Measurements from ENCODE around the gene ESX1.
"Not testable (repeated sequence)": the region's sequence is repeated elsewhere in the genome, so short reads cannot be mapped to it uniquely, and the experiment has no call there.

ESX1 gene

GRCh38 chrX:104254442-104255115, at the start of gene ESX1:
Gene ESX1, minus strand, starts transcription at chrX:104254933. Its CDS starts 84 bp downstream, at chrX:104254849.
- no peak for DNase-seq (ENCODE audit: low read depth)

DNA sequence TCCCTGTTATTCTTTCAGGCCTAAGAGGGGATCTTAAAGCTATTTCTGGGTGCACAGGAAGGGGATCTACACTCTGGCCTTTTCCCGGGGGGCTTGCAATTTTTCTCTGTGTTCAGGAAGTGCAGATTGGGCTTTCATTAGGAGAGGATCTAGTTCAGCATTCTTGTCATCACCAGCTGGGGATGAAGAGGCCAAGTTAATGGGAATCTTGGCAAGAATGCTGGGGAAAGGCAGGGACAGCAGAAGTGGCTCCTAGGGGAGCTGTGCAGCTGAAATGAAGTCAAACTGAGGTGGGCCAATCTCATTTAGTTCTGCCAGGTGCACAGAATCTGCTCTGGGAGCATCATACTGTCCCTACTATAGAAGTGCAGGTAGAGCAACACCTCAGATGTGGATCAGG, 40.9 kb upstream of the ESX1 start:
- no peak for DNase-seq (ENCODE audit: low read depth)

- no peak for DNase-seq (ENCODE audit: low read depth)
Observed at GRCh38 chrX:104288961-104289360, 34.2 kb upstream of the ESX1 start.

DNA sequence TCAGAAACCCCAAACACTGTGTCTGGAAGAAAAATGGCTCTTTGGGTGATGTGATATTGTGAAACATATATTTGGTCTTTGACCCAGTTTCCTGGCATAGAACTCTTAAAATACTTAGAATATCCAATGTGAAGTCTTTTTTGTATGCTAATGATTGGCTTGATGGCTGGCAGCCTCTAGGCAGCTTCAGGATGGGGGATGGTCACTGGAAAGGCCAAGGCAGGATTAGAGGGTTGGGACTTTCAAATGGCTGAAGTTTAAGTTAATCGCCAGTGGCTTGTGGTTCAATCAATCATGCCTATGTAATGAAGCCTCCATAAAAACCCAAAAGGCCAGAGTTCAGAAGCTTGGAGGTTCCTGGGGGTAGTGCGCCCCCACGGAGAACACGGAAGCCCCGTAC, 33.5 kb upstream of the ESX1 start:
- DNase-seq (ENCODE audit: low read depth): no peak

DNA sequence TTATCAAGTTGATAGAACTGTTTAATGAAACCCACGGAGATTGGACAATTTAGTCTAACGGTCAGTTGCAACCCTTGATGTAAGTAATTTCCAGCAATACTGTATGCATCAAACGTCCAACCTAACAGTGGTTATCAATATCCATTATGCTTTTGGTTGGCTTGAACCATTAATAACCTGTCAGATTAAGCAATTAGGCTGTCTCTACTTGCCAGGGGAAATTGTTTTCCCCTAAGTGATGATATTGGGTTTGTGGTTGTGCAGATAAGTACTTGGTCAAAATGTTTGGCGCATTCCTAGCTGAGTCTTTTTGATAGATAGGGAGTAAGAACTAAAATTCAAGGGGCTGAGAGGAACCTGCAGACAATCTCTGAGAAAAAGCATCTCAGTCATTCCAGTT, 30.5 kb upstream of the ESX1 start:
- DNase-seq (ENCODE audit: low read depth): no peak

DNA sequence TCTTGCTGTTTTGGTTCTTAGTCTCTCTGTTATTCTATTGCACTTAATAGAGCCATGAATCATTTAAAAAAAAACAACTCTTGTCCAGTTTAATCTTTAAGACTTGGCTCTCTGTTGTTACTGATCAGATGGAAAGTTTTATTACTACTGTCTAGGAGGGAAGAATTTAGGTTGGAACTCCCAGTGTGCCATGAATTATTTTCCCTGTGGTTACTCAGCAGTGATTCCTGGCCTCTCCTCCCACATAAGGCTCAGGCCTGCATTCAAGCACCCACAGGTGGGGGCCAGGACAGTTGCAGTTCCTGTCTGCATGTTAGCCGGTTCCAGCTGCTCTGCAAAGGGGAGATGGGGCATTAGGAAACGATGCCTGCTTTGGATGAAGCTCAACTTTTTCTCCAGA, 29.8 kb upstream of the ESX1 start:
- DNase-seq (ENCODE audit: low read depth): no peak

GRCh38 chrX:104282166-104282725, 27.5 kb upstream of the ESX1 start:
- no peak for DNase-seq (ENCODE audit: low read depth)

DNA sequence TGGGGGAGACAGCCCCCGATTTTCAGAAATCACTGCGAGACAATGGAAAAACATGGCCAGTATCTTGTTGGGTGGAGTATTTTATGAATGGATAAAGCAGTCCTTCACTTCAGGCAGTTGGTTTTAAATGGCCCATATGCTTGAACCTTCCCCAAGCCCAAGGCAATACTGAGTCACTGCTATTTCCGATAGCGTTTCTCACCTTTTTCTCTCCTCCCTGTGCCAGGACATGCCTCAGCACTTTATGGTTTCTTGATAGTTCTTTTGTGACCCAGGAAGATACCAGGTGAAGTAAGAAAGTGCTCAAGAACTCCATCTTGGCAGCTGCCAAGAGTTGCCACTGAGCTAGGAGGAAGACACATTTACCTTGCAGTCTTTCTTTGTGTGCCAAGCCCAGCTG, 26.8 kb upstream of the ESX1 start:
- no peak for DNase-seq (ENCODE audit: low read depth)

GRCh38 chrX:104280609-104281008, 25.9 kb upstream of the ESX1 start:
- no peak for DNase-seq (ENCODE audit: low read depth)

- DNase-seq (ENCODE audit: low read depth): peak; percentile 1
Observed at GRCh38 chrX:104270916-104271512, 16.3 kb upstream of the ESX1 start.

GRCh38 chrX:104270212-104270611, 15.5 kb upstream of the ESX1 start:
- DNase-seq (ENCODE audit: low read depth): no peak

DNA sequence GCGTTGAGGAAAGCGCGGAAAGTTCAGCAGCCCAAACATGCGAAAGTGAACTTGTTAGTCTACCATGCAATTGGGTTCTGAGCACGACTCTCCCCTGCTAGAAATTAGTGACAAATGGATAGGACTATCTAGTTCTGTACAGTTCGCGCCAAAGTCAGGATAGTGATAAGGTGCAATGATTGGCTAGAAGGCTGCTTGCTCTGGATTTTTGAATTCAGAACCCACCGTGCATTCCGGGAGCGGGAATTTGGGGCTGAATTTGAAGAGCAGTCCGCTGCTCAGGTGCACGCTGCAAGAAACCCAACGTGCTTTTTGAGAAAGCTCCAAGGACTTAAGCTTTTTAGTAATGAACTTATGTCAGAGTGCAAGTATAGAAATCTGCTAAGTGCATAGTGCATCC, 732 bp upstream of the ESX1 start:
- DNase-seq (ENCODE audit: low read depth): no peak

- DNase-seq (ENCODE audit: low read depth): no peak
Observed at GRCh38 chrX:104253567-104254441, 929 bp downstream of the ESX1 start.

GRCh38 chrX:104250470-104250869, 4.3 kb downstream of the ESX1 start:
- no peak for DNase-seq (ENCODE audit: low read depth)

DNA sequence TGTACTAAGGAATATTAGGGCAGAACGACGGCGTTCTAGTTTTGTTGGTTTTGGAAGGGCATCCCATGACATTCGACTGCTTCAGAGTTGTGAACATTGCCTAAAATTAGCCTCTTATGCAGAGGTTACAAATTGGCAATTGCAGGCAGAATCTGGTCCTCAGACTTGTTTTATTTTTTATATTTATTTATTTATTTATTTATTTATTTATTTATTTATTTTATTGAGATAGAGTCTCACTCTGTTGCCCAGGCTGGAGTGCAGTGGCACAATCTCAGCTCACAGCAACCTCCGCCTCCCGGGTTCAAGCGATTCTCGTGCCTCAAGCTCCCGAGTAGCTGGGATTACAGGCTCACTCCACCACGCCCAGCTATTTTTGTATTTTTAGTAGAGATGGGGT, 24.7 kb downstream of the ESX1 start:
- not testable (repeated sequence) for DNase-seq (ENCODE audit: low read depth)

DNA sequence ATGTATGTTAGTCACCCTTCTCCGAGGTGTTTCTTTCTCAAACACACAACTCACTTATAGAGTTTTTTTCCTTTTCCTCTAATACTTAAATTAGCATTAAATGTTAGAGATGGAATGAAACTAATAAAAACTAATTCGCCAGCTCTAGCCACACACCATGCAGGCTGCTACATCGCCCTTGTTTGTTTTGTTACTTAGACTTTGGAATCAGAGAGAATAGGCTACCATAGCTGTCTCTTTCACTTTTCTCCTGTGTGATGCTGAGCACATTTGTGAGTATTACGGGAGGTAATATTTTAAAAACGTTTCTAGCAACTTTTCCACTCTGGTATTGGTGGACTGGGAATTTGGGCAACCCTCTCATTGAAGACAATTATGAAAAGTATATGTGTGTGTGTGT, 43.5 kb downstream of the ESX1 start:
- no peak for DNase-seq (ENCODE audit: low read depth)

DNA sequence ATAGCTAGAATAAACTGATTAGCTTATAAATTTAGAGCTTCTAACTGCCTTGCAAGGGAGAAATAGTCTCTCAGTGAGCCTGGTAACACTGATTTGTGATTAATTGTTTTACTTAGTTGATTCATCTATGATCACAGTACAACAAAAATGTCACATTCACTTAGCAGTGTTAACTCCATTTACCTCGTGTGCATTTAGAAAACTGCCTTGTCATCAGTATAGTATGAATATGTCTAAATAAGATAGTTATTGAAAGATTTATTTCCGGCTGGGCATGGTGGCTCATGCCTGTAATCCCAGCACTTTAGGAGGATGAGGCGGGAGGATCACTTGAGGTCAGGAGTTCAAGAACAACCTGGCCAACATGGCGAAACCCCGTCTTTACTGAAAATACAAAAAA, 49.2 kb downstream of the ESX1 start:
- no peak for DNase-seq (ENCODE audit: low read depth)

All from stimulated activated CD8-positive, alpha-beta memory T cell treated with anti-CD3 and anti-CD28 coated beads, Interleukin-12 subunit alpha, Interleukin-12 subunit beta, amount 100 ng/mL, for 1 hour (primary cell).